BJ (cell line): ENCODE measurements around the gene ERCC5. TPM values are rescaled to one million over a fixed set of nuclear protein-coding genes. Genes with fewer than 3 reads are reported as not detected.

ENCODE experiments used
- CTCF ChIA-PET: fragments of 350-600 bp; formaldehyde crosslinking; extraction: SDS; loops from one replicate; lab custom pipeline; 2021; ENCODE audit warnings: antibody characterized with exemption, inconsistent platforms; lab: Yijun Ruan, JAX
- POLR2A ChIA-PET: fragments of 300-600 bp; sonication (Branson Sonifier 250); formaldehyde crosslinking; extraction: SDS; loops from one replicate; lab custom pipeline; 2021; ENCODE audit warnings: antibody characterized with exemption; lab: Charles Lee
- DNase-seq: peaks from one replicate; pipeline ENCODE4 v3.0.0-alpha.2; 2011; ENCODE audit warnings: low read depth
- H3K27me3 ChIP-seq: 2 replicates; pipeline ENCODE4 v1.6.0; 2011; ENCODE audit warnings: low read length; ENCODE audit not compliant: control insufficient read depth, insufficient read depth
- H3K36me3 ChIP-seq: 2 replicates; pipeline ENCODE4 v1.5.1; 2011; ENCODE audit warnings: low read length; ENCODE audit not compliant: control insufficient read depth, insufficient read depth
- H3K4me3 ChIP-seq: 2 replicates; pipeline ENCODE4 v1.5.1; 2011; ENCODE audit warnings: low read depth, mild to moderate bottlenecking, control low read depth, low read length
- polyA plus RNA-seq: library from polyadenylated mRNA; depleted of rRNA; stranded (reverse); fragments of >200 nt; gene quantifications from 2 replicates; pipeline ENCODE4 v1.2.3, GENCODE V29; 2011
- TF ChIP-seq, protein P1 (sequence below): IDR thresholded peaks from 2 replicates; pipeline ENCODE4 v1.5.1; 2011; ENCODE audit warnings: low read depth, mild to moderate bottlenecking, control low read depth, inconsistent platforms, low read length, moderate library complexity; ENCODE audit not compliant: insufficient read depth

The ERCC5 gene
- polyA plus RNA-seq, 1 experiment = 21.7 TPM

DNA sequence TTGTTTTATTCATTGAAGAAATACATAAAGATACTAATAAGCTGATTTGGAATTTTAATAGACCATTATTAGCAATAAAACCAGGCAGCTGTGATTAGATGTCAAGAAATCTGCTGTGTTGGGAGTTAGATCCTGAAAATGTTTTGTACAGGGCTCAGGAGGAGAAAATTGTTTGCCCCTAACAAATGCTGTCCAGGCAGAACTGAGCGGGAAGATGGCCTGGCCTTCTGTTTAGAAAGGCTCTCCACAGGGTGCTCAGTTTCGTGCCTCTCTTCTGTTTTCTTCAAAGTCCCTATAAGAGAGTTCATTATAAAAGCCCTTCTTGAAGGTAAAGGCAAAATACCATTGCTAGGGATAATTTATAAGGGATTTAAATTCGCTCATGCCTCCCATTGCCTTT lies 64.1 kb downstream of the ERCC5 start:
- H3K36me3 ChIP-seq = no peaks in the 10 kb centered on the region
- H3K27me3 ChIP-seq = no peaks in the 10 kb centered on the region
- no peak overlapping the region for H3K4me3 ChIP-seq
- no peak for DNase-seq
- POLR2A ChIA-PET = no interaction called here
- CTCF ChIA-PET = no interaction called here
- TF ChIP-seq, protein P1, sequence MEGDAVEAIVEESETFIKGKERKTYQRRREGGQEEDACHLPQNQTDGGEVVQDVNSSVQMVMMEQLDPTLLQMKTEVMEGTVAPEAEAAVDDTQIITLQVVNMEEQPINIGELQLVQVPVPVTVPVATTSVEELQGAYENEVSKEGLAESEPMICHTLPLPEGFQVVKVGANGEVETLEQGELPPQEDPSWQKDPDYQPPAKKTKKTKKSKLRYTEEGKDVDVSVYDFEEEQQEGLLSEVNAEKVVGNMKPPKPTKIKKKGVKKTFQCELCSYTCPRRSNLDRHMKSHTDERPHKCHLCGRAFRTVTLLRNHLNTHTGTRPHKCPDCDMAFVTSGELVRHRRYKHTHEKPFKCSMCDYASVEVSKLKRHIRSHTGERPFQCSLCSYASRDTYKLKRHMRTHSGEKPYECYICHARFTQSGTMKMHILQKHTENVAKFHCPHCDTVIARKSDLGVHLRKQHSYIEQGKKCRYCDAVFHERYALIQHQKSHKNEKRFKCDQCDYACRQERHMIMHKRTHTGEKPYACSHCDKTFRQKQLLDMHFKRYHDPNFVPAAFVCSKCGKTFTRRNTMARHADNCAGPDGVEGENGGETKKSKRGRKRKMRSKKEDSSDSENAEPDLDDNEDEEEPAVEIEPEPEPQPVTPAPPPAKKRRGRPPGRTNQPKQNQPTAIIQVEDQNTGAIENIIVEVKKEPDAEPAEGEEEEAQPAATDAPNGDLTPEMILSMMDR = no peak

DNA sequence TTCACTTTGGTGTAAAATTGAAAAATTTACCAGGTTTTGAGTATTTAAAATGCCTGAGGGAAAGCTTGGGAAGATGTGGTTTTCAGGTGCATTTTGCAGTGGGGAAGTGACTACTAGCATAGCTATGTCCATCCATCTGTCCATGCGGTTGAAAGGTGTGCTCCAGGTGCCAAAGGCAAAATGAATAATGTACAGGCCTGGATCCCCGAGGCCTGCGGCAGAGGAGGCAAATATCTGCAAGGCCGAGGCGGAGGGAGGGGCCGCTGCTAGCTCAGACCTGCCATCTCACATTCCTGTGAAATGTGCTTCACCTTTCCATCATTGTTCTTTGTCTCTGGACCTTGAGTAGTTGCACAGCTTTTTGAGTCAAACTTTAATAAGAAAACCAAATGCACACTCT lies 65.5 kb downstream of the ERCC5 start:
- TF ChIP-seq, protein P1 = no peak
- CTCF ChIA-PET = interaction anchor here (1.3 to 3.5 kb wide), 3 partner anchors 11 to 229 kb away, joined by 3 to 19 read pairs (median 10); no protein-coding TSS in a partner anchor
- Histone ChIP-seq H3K4me3 (no peak overlapping the region), H3K36me3 (no peaks in the 10 kb centered on the region), H3K27me3 (no peaks in the 10 kb centered on the region)
- POLR2A ChIA-PET = no interaction called here
- no peak for DNase-seq

DNA sequence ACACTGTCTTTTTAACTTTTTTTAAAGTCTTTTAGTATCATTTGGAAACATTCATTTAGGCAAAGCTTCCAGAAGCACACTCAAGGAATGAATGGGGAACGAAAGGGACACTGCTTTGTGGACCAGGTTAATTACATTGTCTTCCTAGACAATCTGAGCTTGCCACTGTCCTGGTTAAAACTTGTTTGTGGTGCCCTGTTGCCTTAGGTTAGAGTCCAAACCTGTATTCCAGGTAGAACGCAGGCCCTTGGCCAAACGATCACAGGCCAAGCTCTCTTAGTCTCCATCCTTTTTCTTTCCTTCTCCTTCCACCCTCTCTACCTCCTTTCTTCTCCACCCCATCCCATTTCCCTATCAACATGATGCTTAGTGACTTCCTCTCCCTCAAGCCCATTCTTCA lies 66.8 kb downstream of the ERCC5 start:
- TF ChIP-seq, protein P1 = no peak
- Histone ChIP-seq H3K4me3 (no peak overlapping the region), H3K27me3 (no peaks in the 10 kb centered on the region), H3K36me3 (no peaks in the 10 kb centered on the region)
- ChIA-PET CTCF (interaction anchor here (1.2 to 3.5 kb wide), 4 partner anchors 10 to 230 kb away, joined by 4 to 19 read pairs (median 8); no protein-coding TSS in a partner anchor), POLR2A (no interaction called here)
- DNase-seq = no peak

DNA sequence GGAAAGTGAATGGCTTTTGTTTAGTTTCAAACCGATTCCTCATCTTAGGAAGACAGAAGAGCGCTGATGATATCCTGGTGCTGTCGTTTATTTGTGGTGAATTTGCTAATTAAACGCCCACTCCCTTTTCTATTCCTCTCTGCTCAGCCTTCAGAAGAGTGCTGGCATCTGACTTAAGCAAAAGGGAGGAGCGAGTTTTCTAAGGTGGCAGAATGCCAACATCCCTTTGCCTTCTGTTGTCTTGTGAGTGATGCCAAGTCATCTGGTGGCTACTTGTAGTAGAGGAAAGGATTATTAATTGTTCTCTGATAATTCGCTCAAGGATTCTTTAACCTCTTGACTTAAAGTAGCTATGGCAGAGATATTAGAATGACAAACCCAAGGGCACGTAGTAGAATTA lies 68.1 kb downstream of the ERCC5 start:
- no peak for DNase-seq
- POLR2A ChIA-PET = no interaction called here
- CTCF ChIA-PET = interaction anchor here (1.0 to 3.5 kb wide), 4 partner anchors 9 to 228 kb away, joined by 3 to 19 read pairs (median 7); no protein-coding TSS in a partner anchor
- Histone ChIP-seq H3K4me3 (no peak overlapping the region), H3K36me3 (no peaks in the 10 kb centered on the region), H3K27me3 (no peaks in the 10 kb centered on the region)
- TF ChIP-seq, protein P1 = no peak

DNA sequence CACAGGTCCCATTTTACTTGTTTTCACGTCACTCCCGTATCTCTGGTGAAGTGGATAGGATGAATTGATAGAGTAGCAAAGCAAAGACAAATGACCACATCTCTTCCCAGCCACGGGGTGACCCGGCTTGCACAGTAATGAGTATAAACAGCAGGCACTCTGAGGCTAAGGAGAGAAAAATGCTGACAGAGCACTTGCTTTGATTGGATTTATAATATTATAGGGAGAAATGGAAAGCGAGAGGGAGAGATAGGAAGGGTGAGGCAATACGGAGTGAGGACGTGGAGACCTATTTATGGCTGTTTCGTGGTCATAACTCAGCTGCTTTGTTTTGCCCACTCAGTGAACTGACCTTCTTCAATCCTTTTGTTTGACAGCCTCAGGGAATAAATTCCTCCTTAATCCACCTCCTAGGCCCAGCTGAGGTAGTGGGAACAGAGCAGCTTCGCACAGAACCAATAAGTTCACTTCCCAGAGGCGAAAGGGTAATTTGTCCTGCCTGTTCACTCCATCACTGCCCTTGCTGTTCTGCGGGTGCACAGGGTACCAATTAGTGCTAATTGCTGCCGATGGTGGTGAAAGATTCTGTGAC lies 68.6 kb downstream of the ERCC5 start:
- H3K27me3 ChIP-seq = no peaks in the 10 kb centered on the region
- TF ChIP-seq, protein P1 = no peak
- H3K4me3 ChIP-seq = no peak overlapping the region
- H3K36me3 ChIP-seq = no peaks in the 10 kb centered on the region
- DNase-seq = no peak
- ChIA-PET POLR2A (no interaction called here), CTCF (interaction anchor here (2.1 to 3.5 kb wide), 2 partner anchors 221 to 226 kb away, joined by 9 to 19 read pairs; no protein-coding TSS in a partner anchor)
